ENCODE measurements around the gene ROS1.
"Not testable (repeated sequence)": the region's sequence is repeated elsewhere in the genome, so short reads cannot be mapped to it uniquely, and the experiment has no call there.

The ROS1 gene

GRCh38 chr6:117263353-117263927, 162.3 kb downstream of the ROS1 start:
- TF ChIP-seq, protein P1, sequence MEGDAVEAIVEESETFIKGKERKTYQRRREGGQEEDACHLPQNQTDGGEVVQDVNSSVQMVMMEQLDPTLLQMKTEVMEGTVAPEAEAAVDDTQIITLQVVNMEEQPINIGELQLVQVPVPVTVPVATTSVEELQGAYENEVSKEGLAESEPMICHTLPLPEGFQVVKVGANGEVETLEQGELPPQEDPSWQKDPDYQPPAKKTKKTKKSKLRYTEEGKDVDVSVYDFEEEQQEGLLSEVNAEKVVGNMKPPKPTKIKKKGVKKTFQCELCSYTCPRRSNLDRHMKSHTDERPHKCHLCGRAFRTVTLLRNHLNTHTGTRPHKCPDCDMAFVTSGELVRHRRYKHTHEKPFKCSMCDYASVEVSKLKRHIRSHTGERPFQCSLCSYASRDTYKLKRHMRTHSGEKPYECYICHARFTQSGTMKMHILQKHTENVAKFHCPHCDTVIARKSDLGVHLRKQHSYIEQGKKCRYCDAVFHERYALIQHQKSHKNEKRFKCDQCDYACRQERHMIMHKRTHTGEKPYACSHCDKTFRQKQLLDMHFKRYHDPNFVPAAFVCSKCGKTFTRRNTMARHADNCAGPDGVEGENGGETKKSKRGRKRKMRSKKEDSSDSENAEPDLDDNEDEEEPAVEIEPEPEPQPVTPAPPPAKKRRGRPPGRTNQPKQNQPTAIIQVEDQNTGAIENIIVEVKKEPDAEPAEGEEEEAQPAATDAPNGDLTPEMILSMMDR (IDR thresholded peaks at IDR 0.05; ENCODE audit: extremely low read depth, insufficient read depth, missing control alignments), result no peak
- DNase-seq (ENCODE audit: low spot score), result no peak
- in situ Hi-C loops (cut with MboI; ENCODE audit: low pct_unique_long_range_greater_than_20kb, low sequenced_read_pairs, unreplicated experiment), result no loop called here

DNA sequence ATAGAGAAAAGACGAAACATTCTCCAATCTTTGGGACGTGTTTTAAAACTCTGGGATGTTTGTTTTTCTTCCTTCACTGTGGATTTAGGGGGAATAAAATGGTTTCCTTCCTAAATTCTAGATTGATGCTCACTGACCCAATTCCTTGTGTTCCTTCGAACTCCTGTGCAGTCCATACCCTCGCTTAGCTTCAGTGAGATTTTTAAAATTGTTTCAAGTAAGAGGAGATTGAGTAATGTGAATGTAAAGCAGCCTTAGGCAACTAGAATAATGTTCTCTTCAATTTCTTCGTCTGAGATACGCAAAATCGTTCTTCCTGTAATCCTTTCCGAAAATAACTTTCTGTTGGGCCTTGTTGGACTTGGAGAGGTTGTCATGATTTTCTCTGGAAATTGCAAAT, 162.9 kb downstream of the ROS1 start:
- TF ChIP-seq, protein P1 (IDR thresholded peaks at IDR 0.05; ENCODE audit: extremely low read depth, insufficient read depth, missing control alignments), result no peak
- DNase-seq (ENCODE audit: low spot score), result no peak
- in situ Hi-C loops (cut with MboI; ENCODE audit: low pct_unique_long_range_greater_than_20kb, low sequenced_read_pairs, unreplicated experiment), result no loop called here

- in situ Hi-C loops (cut with MboI; ENCODE audit: low pct_unique_long_range_greater_than_20kb, low sequenced_read_pairs, unreplicated experiment), result no loop called here
- DNase-seq (ENCODE audit: low spot score), result no peak
- TF ChIP-seq, protein P1 (IDR thresholded peaks at IDR 0.05; ENCODE audit: extremely low read depth, insufficient read depth, missing control alignments), result no peak
Measured at GRCh38 chr6:117253785-117254184, 172.0 kb downstream of the ROS1 start.

GRCh38 chr6:117244979-117245378, 180.8 kb downstream of the ROS1 start:
- not testable (repeated sequence) for DNase-seq (ENCODE audit: low spot score)

GRCh38 chr6:117244571-117244970, 181.2 kb downstream of the ROS1 start:
- in situ Hi-C loops (cut with MboI; ENCODE audit: low pct_unique_long_range_greater_than_20kb, low sequenced_read_pairs, unreplicated experiment); DNase-seq (ENCODE audit: low spot score): not testable (repeated sequence)

More at GRCh38 chr6:117244979-117245378, 180.8 kb downstream of the ROS1 start:
- in situ Hi-C loops (cut with MboI; ENCODE audit: low pct_unique_long_range_greater_than_20kb, low sequenced_read_pairs, unreplicated experiment), result not testable (repeated sequence)
